OCI-LY7 (cell line): ENCODE data around the gene CNTN5. TPM values are rescaled to one million over a fixed set of nuclear protein-coding genes. Genes with fewer than 3 reads are reported as not detected.

Experiments used
- BruUV-seq: library from RNA; stranded (reverse); fragments of 400-500 nt; replicated peaks from 2 replicates; lab custom pipeline; 2021; lab: Mats Ljungman, UMichigan
- CTCF ChIA-PET: fragments of 300-600 bp; sonication (Branson Sonifier 250); formaldehyde crosslinking; loops from one replicate; lab custom pipeline; 2022; ENCODE audit warnings: antibody characterized with exemption; ENCODE audit not compliant: unreplicated experiment; lab: Charles Lee
- POLR2A ChIA-PET: fragments of 300-600 bp; sonication (Branson Sonifier 250); formaldehyde crosslinking; loops from one replicate; lab custom pipeline; 2022; ENCODE audit warnings: antibody characterized with exemption; lab: Charles Lee
- DNase-seq: peaks from one replicate; pipeline ENCODE4 v3.0.0-alpha.2; 2015; ENCODE audit warnings: low spot score
- H2AFZ ChIP-seq: fragments of 200-600 bp; sonication (generic), shearing (Covaris generic); 2 replicates; pipeline ENCODE4 v1.6.1; 2014; ENCODE audit warnings: mild to moderate bottlenecking, antibody characterized with exemption, low read length, moderate library complexity
- H3K27ac ChIP-seq: fragments of 200-600 bp; sonication (generic); 2 replicates; pipeline ENCODE4 v1.5.1; 2014; ENCODE audit warnings: mixed run types, low read depth, mild to moderate bottlenecking, moderate library complexity, low read length, inconsistent platforms; ENCODE audit not compliant: poor library complexity, severe bottlenecking
- H3K36me3 ChIP-seq: fragments of 200-600 bp; sonication (generic); 2 replicates; pipeline ENCODE4 v1.6.1; 2014; ENCODE audit warnings: mild to moderate bottlenecking, antibody characterized with exemption, low read length, moderate library complexity, mixed read lengths; ENCODE audit not compliant: insufficient read depth
- H3K4me1 ChIP-seq: fragments of 200-600 bp; sonication (generic); 2 replicates; pipeline ENCODE4 v1.5.1; 2014; ENCODE audit warnings: mild to moderate bottlenecking, low read length; ENCODE audit not compliant: insufficient read depth, poor library complexity, severe bottlenecking
- H3K4me2 ChIP-seq: fragments of 200-600 bp; sonication (generic); 2 replicates; pipeline ENCODE4 v1.6.1; 2014; ENCODE audit warnings: mild to moderate bottlenecking, low read length
- H3K4me3 ChIP-seq: fragments of 200-600 bp; sonication (generic); 2 replicates; pipeline ENCODE4 v1.5.1; 2014; ENCODE audit warnings: mild to moderate bottlenecking, low read depth, low read length; ENCODE audit not compliant: poor library complexity, severe bottlenecking
- H3K79me2 ChIP-seq: fragments of 200-600 bp; sonication (generic); 2 replicates; pipeline ENCODE4 v1.6.1; 2016; ENCODE audit warnings: low read depth, mild to moderate bottlenecking, low read length, moderate library complexity, mixed read lengths; ENCODE audit not compliant: insufficient read depth
- H3K9me2 ChIP-seq: fragments of 200-600 bp; sonication (generic); 2 replicates; pipeline ENCODE4 v1.6.1; 2016; ENCODE audit warnings: mild to moderate bottlenecking, low read length, mixed read lengths; ENCODE audit not compliant: insufficient read depth
- H3K9me3 ChIP-seq: fragments of 200-600 bp; sonication (generic); 2 replicates; pipeline ENCODE4 v1.6.1; 2014; ENCODE audit warnings: mild to moderate bottlenecking, mixed run types, low read length, mixed read lengths
- H4K20me1 ChIP-seq: fragments of 200-600 bp; sonication (generic); 2 replicates; pipeline ENCODE4 v1.6.1; 2014; ENCODE audit warnings: mild to moderate bottlenecking, antibody characterized with exemption, low read length, moderate library complexity, mixed read lengths; ENCODE audit not compliant: insufficient read depth
- EZH2phosphoT487 ChIP-seq: fragments of 200-600 bp; sonication (generic); IDR thresholded peaks from 2 replicates; pipeline ENCODE4 v1.6.1; 2018; ENCODE audit warnings: low read depth, borderline replicate concordance, mild to moderate bottlenecking, mixed run types, antibody characterized with exemption, low read length, moderate library complexity, mixed read lengths
- intact Hi-C: fragments of 100-400 bp; cut with micrococcal nuclease; formaldehyde crosslinking; loops from one replicate; pipeline ENCODE4 v1.10.0; 2022; ENCODE audit not compliant: unreplicated experiment
- total RNA-seq, 2 experiments: library from RNA; depleted of rRNA in 1 of 2; stranded (reverse); fragments of >200 nt in 1 of 2; shearing (Covaris generic) in 1 of 2; gene quantifications; 2 replicates each; pipeline ENCODE4 v1.2.3, GENCODE V29; 2014 to 2022
- TF ChIP-seq, protein P1 (sequence below): fragments of 200-600 bp; sonication (generic); conservative IDR thresholded peaks from 2 replicates; pipeline ENCODE4 v1.5.1; 2014; ENCODE audit warnings: mild to moderate bottlenecking, antibody characterized with exemption, low read length, moderate library complexity, mixed read lengths

CNTN5 gene
- total RNA-seq, 2 experiments from 2014 or later, result not detected

DNA sequence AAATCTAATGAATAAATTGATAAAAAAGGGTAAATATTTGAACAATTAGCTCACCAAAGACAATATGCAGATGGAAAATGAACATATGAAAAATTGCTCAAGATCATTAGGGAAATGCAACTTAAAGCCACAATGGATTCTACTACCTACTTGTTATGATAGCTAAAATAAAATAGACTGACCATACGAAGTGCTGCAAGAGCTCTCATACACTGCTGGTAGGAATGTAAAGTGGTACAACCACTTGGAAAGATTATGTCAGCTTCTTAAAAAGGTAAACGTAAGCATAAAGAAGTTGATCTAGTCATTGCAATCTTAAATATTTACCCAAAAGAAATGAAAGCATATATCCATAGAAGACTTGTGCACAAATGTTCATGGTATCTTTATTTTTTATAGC lies 1162.2 kb downstream of the CNTN5 start:
- DNase-seq, result no peak
- H2AFZ ChIP-seq, result no peak overlapping the region
- H3K79me2 ChIP-seq, result no peaks in the 10 kb centered on the region
- no TSS peak for BruUV-seq
- H3K9me2 ChIP-seq, result no peaks in the 10 kb centered on the region
- POLR2A ChIA-PET, result no interaction called here
- intact Hi-C loops, result no loop called here
- no peak overlapping the region for H3K4me2 ChIP-seq
- no peaks in the 10 kb centered on the region for H3K4me1 ChIP-seq
- no peaks in the 10 kb centered on the region for H3K36me3 ChIP-seq
- no peaks in the 10 kb centered on the region for H4K20me1 ChIP-seq
- TF ChIP-seq, protein P1, sequence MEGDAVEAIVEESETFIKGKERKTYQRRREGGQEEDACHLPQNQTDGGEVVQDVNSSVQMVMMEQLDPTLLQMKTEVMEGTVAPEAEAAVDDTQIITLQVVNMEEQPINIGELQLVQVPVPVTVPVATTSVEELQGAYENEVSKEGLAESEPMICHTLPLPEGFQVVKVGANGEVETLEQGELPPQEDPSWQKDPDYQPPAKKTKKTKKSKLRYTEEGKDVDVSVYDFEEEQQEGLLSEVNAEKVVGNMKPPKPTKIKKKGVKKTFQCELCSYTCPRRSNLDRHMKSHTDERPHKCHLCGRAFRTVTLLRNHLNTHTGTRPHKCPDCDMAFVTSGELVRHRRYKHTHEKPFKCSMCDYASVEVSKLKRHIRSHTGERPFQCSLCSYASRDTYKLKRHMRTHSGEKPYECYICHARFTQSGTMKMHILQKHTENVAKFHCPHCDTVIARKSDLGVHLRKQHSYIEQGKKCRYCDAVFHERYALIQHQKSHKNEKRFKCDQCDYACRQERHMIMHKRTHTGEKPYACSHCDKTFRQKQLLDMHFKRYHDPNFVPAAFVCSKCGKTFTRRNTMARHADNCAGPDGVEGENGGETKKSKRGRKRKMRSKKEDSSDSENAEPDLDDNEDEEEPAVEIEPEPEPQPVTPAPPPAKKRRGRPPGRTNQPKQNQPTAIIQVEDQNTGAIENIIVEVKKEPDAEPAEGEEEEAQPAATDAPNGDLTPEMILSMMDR, result no peak
- TF ChIP-seq EZH2phosphoT487, result no peak
- H3K4me3 ChIP-seq, result no peak overlapping the region
- H3K27ac ChIP-seq, result no peak overlapping the region
- CTCF ChIA-PET, result no interaction called here
- no peaks in the 10 kb centered on the region for H3K9me3 ChIP-seq

GRCh38 chr11:100185588-100185987 lies 1164.8 kb downstream of the CNTN5 start:
- Histone ChIP-seq H3K9me3 (no peaks in the 10 kb centered on the region), H3K9me2 (no peaks in the 10 kb centered on the region), H3K79me2 (no peaks in the 10 kb centered on the region), H3K4me1 (no peaks in the 10 kb centered on the region), H3K36me3 (no peaks in the 10 kb centered on the region), H2AFZ (no peak overlapping the region), H4K20me1 (no peaks in the 10 kb centered on the region), H3K4me2 (no peak overlapping the region), H3K27ac (no peak overlapping the region), H3K4me3 (no peak overlapping the region)
- POLR2A ChIA-PET, result no interaction called here
- TF ChIP-seq, protein P1, result no peak
- TF ChIP-seq EZH2phosphoT487, result no peak
- CTCF ChIA-PET, result no interaction called here
- intact Hi-C loops, result no loop called here
- DNase-seq, result no peak
- no TSS peak for BruUV-seq

DNA sequence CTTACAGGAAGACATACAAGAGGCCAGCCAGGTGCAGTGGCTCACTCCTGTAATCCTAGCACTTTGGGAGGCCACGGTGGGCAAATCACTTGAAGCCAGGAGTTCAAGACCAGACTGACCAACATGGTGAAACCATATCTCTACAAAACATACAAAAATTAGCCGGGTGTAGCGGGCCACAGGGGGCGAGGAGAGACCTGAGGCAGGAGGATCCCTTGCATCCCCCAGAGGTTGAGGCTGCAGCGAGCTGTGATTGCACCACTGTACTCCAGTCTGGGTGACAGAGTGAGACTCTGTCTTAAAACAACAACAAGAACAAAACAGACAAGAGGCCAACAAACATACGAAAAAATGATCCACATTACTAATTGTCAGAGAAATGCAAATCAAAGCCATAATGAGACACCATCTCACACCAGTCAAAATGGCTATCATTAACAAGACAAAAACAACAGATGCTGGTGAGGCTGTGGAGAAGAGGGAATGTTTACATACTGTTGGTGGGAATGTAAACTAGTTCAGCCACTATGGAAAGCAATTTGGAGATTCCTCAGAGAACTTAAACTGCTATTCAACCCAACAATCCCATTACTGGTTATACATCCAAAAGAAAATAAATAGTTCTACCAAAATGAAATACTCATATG lies 1167.5 kb downstream of the CNTN5 start:
- H3K9me3 ChIP-seq, result no peaks in the 10 kb centered on the region
- ChIA-PET POLR2A (interaction anchor here (0.9 kb wide), 1 partner anchor 13 kb away, joined by 3 read pairs; no protein-coding TSS in a partner anchor), CTCF (no interaction called here)

More for the DNA sequence above, 1167.5 kb downstream of the CNTN5 start:
- Histone ChIP-seq H3K79me2 (no peaks in the 10 kb centered on the region), H2AFZ (no peak overlapping the region), H3K27ac (no peak overlapping the region), H4K20me1 (no peaks in the 10 kb centered on the region), H3K9me2 (no peaks in the 10 kb centered on the region), H3K4me2 (no peak overlapping the region), H3K4me3 (no peak overlapping the region), H3K36me3 (no peaks in the 10 kb centered on the region), H3K4me1 (no peaks in the 10 kb centered on the region)
- no peak for DNase-seq
- TF ChIP-seq, protein P1, result no peak
- no peak for TF ChIP-seq EZH2phosphoT487
- no TSS peak for BruUV-seq
- intact Hi-C loops, result no loop called here
